Thyroid gland (tissue), 4 donors: ENCODE results near the gene BCAS1.

Experiments
- POLR2A ChIP-seq, 2 donors: fragments of 450-650 bp; IDR thresholded peaks; one replicate each; pipeline ENCODE4 v1.6.1; 2017; ENCODE audit warnings: antibody characterized with exemption in 2 of 2, mild to moderate bottlenecking in 2 of 2, moderate library complexity in 1 of 2
- TF ChIP-seq, protein P1 (sequence below), 6 experiments: fragments of 200-600 bp in 3 of 6; fragments of 450-650 bp in 3 of 6; sonication (generic) in 3 of 6; IDR thresholded peaks; one replicate each; pipeline ENCODE4 v1.5.1; 2016 to 2019; ENCODE audit warnings: antibody characterized with exemption in 6 of 6, mild to moderate bottlenecking in 2 of 6, inconsistent platforms in 1 of 6, moderate library complexity in 1 of 6

DNA sequence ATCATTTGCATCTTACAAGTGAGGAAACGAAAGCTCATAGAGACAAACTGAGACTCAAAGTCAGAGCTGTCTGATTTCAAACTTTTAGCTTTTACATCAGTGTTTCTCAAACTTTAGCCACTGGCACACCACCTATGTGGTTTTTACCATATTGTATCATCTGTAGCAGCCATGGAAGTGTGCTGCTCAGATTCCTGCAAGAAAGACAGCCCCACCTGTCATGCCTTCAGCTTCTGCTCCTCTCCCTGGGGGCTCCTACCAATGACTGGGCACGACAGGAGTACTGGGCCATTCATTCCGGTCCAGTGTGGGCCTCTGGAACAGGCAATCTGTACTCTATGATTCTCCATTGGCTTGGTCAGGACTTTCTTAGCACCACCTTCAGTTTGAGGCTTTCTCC, 87.0 kb downstream of the BCAS1 start:
- TF ChIP-seq, protein P1, sequence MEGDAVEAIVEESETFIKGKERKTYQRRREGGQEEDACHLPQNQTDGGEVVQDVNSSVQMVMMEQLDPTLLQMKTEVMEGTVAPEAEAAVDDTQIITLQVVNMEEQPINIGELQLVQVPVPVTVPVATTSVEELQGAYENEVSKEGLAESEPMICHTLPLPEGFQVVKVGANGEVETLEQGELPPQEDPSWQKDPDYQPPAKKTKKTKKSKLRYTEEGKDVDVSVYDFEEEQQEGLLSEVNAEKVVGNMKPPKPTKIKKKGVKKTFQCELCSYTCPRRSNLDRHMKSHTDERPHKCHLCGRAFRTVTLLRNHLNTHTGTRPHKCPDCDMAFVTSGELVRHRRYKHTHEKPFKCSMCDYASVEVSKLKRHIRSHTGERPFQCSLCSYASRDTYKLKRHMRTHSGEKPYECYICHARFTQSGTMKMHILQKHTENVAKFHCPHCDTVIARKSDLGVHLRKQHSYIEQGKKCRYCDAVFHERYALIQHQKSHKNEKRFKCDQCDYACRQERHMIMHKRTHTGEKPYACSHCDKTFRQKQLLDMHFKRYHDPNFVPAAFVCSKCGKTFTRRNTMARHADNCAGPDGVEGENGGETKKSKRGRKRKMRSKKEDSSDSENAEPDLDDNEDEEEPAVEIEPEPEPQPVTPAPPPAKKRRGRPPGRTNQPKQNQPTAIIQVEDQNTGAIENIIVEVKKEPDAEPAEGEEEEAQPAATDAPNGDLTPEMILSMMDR (IDR thresholded peaks at IDR 0.05) = no peak
- no peak for TF ChIP-seq POLR2A (IDR thresholded peaks at IDR 0.05)
